ENCODE data around the gene CALY. TPM values are rescaled to one million over a fixed set of nuclear protein-coding genes. Genes with fewer than 3 reads are reported as not detected.

The CALY gene
- total and polyA plus RNA-seq, 8 donors = 0.75 to 17.8 (median 3.2) TPM

GRCh38 chr10:133286366-133286765 lies 50.3 kb downstream of the CALY start:
- intact Hi-C loops (cut with DNase I) = no loop called here

GRCh38 chr10:133285217-133285616 lies 51.5 kb downstream of the CALY start:
- Histone ChIP-seq H3K9me3 (no peaks in the 10 kb centered on the region), H3K27ac (no peak overlapping the region), H3K36me3 (peaks cover 9 to 82% (median 52%) of the 10 kb centered on the region in 3 donors), H3K4me1 (no peaks in the 10 kb centered on the region), H3K4me3 (no peak overlapping the region), H3K27me3 (no peaks in the 10 kb centered on the region)
- 94 to 97% methylated on average over 36 of the region's 36 CpGs for WGBS, 2 donors
- no peak for FAIRE-seq
- intact Hi-C loops (cut with DNase I) = no loop called here
- peak in 1 of 6 donors; percentile 48 for DNase-seq
- no peak for TF ChIP-seq CTCF (IDR thresholded peaks at IDR 0.05)
- ATAC-seq = no peak

More at GRCh38 chr10:133286366-133286765, 50.3 kb downstream of the CALY start:
- no peak overlapping the region for H3K27ac ChIP-seq
- no peaks in the 10 kb centered on the region for H3K9me3 ChIP-seq
- no peak overlapping the region for H3K4me3 ChIP-seq
- peaks cover 9 to 86% (median 52%) of the 10 kb centered on the region in 3 donors for H3K36me3 ChIP-seq
- no peak for FAIRE-seq
- H3K4me1 ChIP-seq = no peaks in the 10 kb centered on the region
- TF ChIP-seq CTCF (IDR thresholded peaks at IDR 0.05) = no peak
- WGBS, 2 donors = 70 to 74% methylated on average over 18 of the region's 18 CpGs
- ATAC-seq = no peak
- no peaks in the 10 kb centered on the region for H3K27me3 ChIP-seq
- DNase-seq = no peak

- no peaks in the 10 kb centered on the region for H3K9me3 ChIP-seq
- ATAC-seq (no peak), FAIRE-seq (no peak), DNase-seq (no peak)
- no peaks in the 10 kb centered on the region for H3K27me3 ChIP-seq
- H3K4me3 ChIP-seq = no peak overlapping the region
- H3K36me3 ChIP-seq = peaks cover 6 to 69% (median 45%) of the 10 kb centered on the region in 3 donors
- 95 to 96% methylated on average over 24 of the region's 24 CpGs for WGBS, 2 donors
- no peak overlapping the region for H3K27ac ChIP-seq
- intact Hi-C loops (cut with DNase I) = no loop called here
- TF ChIP-seq CTCF (IDR thresholded peaks at IDR 0.05) = no peak
- H3K4me1 ChIP-seq = peaks cover under 1 to 2% (median under 1%) of the 10 kb centered on the region in 3 donors
Observed at GRCh38 chr10:133283931-133284330, 52.8 kb downstream of the CALY start.

GRCh38 chr10:133282846-133283390 lies 53.8 kb downstream of the CALY start:
- intact Hi-C loops (cut with DNase I) = no loop called here
- Histone ChIP-seq H3K36me3 (peaks cover 6 to 59% (median 38%) of the 10 kb centered on the region in 3 donors), H3K9me3 (no peaks in the 10 kb centered on the region), H3K4me1 (peaks cover 5 to 12% (median 10%) of the 10 kb centered on the region in 3 donors), H3K27ac (no peak overlapping the region), H3K27me3 (no peaks in the 10 kb centered on the region), H3K4me3 (no peak overlapping the region)
- TF ChIP-seq CTCF (IDR thresholded peaks at IDR 0.05) = no peak
- WGBS, 2 donors = 92% methylated on average over 24 of the region's 24 CpGs
- FAIRE-seq = no peak
- no peak for DNase-seq
- ATAC-seq = no peak

GRCh38 chr10:133281628-133282372 lies 54.9 kb downstream of the CALY start:
- no peak overlapping the region for H3K4me3 ChIP-seq
- no peaks in the 10 kb centered on the region for H3K9me3 ChIP-seq
- WGBS, 2 donors = 93 to 94% methylated on average over 38 of the region's 38 CpGs
- intact Hi-C loops (cut with DNase I) = no loop called here
- TF ChIP-seq CTCF (IDR thresholded peaks at IDR 0.05) = no peak
- no peaks in the 10 kb centered on the region for H3K27me3 ChIP-seq
- no peak for ATAC-seq
- no peak for FAIRE-seq
- H3K36me3 ChIP-seq = peaks cover 6 to 51% (median 36%) of the 10 kb centered on the region in 3 donors
- peak in 1 of 6 donors; percentile 72 for DNase-seq
- no peak overlapping the region for H3K27ac ChIP-seq
- peaks cover 13 to 20% (median 18%) of the 10 kb centered on the region in 3 donors for H3K4me1 ChIP-seq

Data from pancreas (tissue), 10 donors.